ENCODE data around the gene PRKAR2B.
A peak's percentile ranks its signal among the peaks of the same experiment; 100 is the strongest.

Gene PRKAR2B

DNA sequence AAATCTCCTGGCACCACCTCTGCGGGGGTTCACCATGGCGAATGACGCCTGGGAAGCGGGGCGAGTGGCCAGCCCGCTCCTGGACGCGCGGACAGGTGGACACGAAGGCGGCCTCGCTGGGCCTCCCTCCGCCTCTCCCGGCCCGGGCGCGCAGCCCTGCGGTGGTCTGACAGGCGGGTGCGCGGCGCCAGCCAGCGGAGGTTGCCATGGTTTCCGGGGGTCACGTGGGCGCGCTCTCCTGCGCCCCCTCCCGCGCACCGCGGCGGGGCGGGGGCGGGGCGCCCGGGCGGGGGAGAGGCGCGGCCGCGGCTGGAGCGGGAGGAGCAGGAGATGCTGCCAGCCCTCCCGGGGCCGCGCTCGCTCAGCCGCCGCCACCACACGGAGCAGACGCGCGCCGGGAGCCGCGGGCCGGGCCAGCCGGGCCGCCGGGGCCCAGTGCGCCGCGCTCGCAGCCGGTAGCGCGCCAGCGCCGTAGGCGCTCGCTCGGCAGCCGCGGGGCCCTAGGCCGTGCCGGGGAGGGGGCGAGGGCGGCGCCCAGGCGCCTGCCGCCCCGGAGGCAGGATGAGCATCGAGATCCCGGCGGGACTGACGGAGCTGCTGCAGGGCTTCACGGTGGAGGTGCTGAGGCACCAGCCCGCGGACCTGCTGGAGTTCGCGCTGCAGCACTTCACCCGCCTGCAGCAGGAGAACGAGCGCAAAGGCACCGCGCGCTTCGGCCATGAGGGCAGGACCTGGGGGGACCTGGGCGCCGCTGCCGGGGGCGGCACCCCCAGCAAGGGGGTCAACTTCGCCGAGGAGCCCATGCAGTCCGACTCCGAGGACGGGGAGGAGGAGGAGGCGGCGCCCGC is at the start of gene PRKAR2B:
Gene PRKAR2B (plus strand): TSS at position 359 of the 848 bp plus-strand sequence. CDS start 203 bp downstream, at position 562.
- DNase-seq: peak; percentile 40

DNA sequence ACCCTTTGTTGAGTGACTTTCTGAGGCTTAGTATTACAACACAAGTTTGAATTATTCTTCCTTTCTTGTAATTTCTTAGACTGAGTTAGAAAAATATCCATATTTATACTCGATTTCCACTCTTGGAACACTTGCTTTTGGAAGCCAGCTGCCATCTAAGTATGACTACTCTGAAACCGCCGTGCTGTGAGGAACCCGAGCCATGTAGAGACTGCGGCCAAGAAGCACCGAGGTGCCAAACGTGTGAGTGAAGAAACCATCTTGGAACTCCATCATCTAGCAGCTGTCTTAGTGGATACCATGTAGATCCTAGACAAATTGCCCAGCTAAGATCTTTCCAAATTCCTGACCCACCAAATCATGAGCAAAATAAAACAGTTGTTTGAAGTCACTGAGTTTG is 49.7 kb upstream of the PRKAR2B start:
- no peak for DNase-seq

- DNase-seq: no peak
These were observed 46.8 kb upstream of the PRKAR2B start for GRCh38 chr7:106997487-106998271.

- no peak for DNase-seq
These were observed 45.5 kb upstream of the PRKAR2B start for GRCh38 chr7:106999023-106999422.

- no peak for DNase-seq
These were observed 43.0 kb upstream of the PRKAR2B start for GRCh38 chr7:107001490-107001889.

DNA sequence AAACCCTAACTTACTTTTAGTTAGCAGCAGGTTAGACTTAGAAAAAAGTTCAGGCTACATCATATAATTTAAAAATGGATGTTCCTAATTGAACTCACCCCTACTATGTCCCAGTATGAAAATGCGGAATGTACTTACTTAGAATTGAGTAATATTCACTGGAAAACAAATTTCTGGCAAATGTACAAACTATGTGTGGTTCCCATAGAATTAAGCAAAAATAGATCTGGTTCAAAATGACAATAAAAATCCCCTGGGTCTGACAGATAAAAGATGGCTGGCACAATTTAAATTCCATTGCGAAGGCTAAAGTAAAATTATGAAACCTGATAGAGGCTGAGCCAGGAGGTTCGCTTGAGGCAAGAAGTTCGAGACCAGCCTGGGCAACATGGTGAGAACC is 42.4 kb upstream of the PRKAR2B start:
- no peak for DNase-seq

DNA sequence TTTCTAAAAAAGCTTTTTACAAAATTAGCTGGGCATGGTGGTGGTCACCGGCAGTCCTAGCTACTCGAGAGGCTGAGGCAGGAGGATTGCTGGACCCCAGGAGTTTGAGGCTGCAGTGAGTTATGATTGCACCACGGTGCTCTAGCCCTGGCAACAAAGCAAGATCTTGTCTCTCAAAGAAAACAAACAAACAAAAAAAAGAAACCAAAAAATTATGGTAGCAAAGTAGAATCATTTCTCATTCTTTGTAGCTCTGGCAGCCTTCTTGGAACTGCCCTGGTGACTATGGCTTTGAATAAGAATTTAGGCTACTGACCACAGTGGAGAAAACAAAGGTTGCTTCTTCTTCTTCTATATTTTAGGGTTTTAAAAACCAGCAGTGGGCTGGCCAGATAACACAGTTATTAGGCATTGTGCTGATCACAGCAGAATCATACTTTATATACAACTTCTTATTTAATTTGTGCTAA is 41.9 kb upstream of the PRKAR2B start:
- no peak for DNase-seq

- no peak for DNase-seq
These were observed 37.3 kb upstream of the PRKAR2B start for GRCh38 chr7:107007007-107007891.

GRCh38 chr7:107007892-107008287 is 36.6 kb upstream of the PRKAR2B start:
- no peak for DNase-seq

DNA sequence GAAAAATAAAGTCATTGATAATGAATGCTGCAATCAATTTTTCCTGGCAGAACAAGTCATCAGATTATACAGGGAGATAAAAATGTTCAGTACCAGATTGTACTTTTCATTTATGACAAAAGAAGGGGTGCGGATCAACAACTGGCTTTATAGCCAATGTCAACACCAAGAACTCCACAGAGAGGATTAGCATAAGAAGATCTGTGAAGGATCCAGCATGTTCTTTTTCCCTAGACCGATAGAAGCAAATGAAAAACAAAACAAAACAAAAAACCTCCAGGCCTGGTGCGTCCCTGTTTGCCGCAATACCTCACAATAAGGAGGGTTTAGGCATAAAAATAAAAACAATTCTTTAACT is 34.7 kb upstream of the PRKAR2B start:
- DNase-seq: no peak

DNA sequence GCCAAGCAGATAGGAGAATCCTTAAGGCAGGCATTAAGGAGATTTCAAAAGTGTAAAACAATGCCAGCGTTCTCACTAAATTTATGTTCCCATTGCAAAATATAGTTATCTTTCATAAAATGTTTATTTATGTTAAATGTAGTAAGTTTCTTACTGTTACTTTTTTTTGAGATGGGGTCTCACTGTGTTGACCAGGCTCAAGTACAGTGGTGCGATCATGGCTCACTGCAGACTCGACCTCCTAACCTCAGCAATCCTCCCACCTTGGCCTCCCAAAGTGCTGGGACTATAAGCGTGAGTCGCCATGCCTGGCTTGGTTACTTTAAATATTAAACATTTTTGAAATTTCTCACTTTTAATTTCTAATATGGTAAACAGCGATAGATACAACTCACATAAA is 31.8 kb upstream of the PRKAR2B start:
- DNase-seq: no peak

GRCh38 chr7:107014387-107015023 is 30.0 kb upstream of the PRKAR2B start:
- DNase-seq: peak; percentile 35

DNA sequence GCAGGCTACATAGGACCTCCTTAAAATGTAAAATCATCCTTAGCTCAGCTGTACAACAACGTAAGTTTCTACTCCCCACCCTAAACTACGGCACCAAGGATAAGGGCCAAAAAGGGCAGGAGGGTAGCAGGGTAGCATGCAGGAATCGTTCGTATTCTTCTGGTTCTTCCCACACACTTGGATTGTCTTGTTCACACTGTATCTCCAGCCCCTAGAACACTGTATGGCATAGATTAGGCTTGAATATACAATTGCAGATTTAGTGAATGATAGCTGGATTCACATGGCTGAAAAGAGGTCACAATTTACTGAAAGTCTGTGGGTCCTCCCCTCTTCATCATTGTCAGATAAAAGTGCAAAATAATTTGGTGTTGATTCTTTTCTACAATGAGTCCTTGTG is 28.2 kb upstream of the PRKAR2B start:
- no peak for DNase-seq

DNA sequence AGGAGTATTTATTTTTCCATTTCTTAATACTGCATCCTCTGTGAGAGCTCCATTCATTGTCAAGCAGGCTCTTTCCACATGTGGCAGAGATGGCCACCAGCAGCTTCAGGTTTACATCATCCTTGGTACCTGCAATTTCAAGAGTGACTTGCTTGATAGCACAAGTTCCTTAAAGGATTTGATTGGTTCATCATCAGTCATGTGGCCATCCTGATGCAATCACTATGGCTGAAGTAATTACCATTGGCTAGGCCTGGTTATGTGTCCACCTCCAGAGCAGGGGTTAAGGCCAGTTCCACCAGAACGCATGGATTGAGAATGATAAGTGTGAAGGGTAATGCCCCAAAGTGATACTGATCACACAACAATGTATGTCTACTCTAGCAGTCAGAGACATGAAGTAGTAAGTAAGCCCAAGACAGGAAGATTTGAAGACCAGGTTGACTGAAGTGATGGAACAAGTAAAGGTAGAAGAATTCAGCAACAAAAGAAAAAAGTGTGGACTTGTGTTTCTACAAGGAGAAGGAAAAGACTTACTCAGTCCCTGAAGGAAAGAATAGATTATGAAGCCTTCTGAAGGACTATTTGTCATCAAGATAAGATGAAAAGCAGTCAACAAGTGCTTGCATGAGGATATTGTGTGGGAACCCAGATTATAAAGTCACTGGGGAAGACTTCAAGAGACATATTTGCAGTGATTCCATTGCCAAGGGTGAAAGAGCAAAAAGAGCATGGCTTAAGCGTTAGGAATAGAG is 26.4 kb upstream of the PRKAR2B start:
- no peak for DNase-seq

- no peak for DNase-seq
These were observed 24.1 kb upstream of the PRKAR2B start for GRCh38 chr7:107020400-107020799.

DNA sequence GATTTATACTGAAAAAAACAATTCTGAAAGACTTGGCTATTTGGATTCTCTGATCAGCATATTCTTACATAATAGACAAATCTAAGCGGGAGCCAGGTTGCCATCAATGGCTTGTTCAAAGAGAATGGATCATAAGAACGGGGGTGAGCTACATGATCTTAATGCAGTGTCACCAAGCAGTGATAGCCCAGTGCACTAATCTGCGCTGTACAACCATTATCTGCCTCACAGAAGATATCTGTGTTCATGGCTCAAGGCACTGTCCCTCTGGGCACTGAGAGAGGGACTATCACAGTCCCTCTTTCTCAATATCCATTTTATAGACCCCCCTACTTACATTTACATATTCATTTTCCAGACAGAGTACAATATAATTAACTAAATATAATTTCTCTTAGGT is 22.9 kb upstream of the PRKAR2B start:
- no peak for DNase-seq

GRCh38 chr7:107023522-107024151 is 20.9 kb upstream of the PRKAR2B start:
- DNase-seq: no peak

DNA sequence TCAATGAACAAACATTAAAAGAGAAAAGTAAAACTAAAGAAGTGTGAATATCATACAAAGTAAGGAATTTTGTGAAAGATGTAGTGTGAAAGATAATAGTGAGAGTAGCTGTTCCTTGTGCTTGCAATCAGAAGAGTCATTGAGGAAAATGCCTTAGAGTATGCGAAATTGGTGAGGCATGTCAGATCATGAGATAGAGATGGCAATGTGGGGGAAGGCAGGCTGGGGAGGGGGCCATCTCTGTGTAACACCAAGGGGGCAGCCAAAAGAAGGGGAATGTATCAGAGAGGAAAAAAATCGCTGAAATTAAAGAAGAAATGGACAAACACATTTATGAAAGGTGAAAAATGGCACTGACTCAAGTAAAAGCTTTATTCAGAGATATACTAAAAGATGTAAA is 19.6 kb upstream of the PRKAR2B start:
- DNase-seq: no peak

- DNase-seq: peak; percentile 33
These were observed 18.9 kb upstream of the PRKAR2B start for GRCh38 chr7:107025449-107026103.

DNA sequence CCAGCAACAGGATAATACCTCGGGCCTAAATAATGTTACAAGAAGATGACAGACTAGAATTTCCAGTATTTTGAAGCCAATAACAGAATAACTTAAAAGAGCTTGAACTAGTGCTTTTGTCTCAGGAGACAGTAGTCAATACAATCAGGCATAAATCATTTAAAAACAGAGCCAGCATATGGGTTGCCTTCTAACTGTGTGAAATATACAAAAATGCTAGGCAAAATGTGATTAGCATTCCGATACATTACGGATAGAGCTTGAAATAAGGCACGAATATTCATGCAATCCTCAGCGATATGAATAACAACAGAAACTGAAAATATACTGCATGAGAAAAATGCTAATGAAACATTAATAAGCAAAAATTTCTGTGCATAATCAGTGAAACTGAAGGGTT is 18.3 kb upstream of the PRKAR2B start:
- no peak for DNase-seq

GRCh38 chr7:107027208-107027607 is 17.3 kb upstream of the PRKAR2B start:
- no peak for DNase-seq
